ENCODE results near the gene SLC5A1.

SLC5A1 gene

DNA sequence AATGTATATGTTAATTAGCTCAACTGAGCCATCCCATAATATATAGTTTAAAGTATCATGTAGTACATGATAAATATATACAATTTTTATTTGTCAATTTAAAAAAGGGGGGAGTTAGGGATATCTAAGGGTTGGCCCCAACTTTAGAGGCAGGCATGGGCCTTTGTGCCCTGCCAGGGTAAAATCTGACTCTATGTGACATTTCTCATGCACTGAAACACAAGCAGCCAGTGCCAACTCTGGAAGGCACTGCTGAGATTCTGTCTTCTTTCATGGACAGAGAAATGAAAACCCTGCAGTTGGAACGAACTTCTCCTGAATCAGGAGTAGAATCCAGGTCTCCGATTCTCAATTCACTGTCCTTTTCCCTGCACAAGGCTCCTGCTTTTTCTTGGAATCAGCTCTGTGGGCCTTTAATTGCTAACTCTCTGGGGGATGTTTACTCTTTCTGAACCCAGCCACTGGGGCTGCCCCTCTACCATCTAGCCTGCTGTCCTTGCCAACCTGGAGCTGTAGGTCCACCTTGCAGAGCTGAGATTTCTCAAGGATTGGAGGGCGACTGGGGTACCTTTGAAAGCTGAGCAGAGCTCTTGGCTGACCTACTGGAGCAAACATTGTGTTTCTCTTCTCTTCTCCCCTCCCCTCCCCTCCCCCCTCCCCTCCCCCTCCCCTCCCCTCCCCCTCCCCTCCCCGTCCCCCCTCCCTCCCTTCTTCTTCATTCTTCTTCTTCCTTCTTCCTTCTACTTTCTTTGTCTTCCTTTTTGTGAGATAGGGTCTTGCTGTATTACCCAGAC lies 26.7 kb downstream of the SLC5A1 start:
- TF ChIP-seq ARNTL (CRISPR knock-in tag; IDR thresholded peaks at IDR 0.05; ENCODE audit: borderline replicate concordance, low read depth): no peak
- no peak for TF ChIP-seq CSDC2 (CRISPR knock-in tag; IDR thresholded peaks at IDR 0.05)
- TF ChIP-seq, protein P1, sequence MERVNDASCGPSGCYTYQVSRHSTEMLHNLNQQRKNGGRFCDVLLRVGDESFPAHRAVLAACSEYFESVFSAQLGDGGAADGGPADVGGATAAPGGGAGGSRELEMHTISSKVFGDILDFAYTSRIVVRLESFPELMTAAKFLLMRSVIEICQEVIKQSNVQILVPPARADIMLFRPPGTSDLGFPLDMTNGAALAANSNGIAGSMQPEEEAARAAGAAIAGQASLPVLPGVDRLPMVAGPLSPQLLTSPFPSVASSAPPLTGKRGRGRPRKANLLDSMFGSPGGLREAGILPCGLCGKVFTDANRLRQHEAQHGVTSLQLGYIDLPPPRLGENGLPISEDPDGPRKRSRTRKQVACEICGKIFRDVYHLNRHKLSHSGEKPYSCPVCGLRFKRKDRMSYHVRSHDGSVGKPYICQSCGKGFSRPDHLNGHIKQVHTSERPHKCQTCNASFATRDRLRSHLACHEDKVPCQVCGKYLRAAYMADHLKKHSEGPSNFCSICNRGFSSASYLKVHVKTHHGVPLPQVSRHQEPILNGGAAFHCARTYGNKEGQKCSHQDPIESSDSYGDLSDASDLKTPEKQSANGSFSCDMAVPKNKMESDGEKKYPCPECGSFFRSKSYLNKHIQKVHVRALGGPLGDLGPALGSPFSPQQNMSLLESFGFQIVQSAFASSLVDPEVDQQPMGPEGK (CRISPR knock-in tag; IDR thresholded peaks at IDR 0.05; ENCODE audit: borderline replicate concordance): no peak
- no peak for TF ChIP-seq BACH2 (CRISPR knock-in tag; IDR thresholded peaks at IDR 0.05; ENCODE audit: borderline replicate concordance)
- no peak for TF ChIP-seq ZNF8 (CRISPR knock-in tag; IDR thresholded peaks at IDR 0.05)
- no peak for TF ChIP-seq ISL1 (CRISPR knock-in tag; IDR thresholded peaks at IDR 0.05)
- TF ChIP-seq, protein P2, sequence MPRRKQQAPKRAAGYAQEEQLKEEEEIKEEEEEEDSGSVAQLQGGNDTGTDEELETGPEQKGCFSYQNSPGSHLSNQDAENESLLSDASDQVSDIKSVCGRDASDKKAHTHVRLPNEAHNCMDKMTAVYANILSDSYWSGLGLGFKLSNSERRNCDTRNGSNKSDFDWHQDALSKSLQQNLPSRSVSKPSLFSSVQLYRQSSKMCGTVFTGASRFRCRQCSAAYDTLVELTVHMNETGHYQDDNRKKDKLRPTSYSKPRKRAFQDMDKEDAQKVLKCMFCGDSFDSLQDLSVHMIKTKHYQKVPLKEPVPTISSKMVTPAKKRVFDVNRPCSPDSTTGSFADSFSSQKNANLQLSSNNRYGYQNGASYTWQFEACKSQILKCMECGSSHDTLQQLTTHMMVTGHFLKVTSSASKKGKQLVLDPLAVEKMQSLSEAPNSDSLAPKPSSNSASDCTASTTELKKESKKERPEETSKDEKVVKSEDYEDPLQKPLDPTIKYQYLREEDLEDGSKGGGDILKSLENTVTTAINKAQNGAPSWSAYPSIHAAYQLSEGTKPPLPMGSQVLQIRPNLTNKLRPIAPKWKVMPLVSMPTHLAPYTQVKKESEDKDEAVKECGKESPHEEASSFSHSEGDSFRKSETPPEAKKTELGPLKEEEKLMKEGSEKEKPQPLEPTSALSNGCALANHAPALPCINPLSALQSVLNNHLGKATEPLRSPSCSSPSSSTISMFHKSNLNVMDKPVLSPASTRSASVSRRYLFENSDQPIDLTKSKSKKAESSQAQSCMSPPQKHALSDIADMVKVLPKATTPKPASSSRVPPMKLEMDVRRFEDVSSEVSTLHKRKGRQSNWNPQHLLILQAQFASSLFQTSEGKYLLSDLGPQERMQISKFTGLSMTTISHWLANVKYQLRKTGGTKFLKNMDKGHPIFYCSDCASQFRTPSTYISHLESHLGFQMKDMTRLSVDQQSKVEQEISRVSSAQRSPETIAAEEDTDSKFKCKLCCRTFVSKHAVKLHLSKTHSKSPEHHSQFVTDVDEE (CRISPR knock-in tag; IDR thresholded peaks at IDR 0.05): no peak
- TF ChIP-seq ZNF70 (CRISPR knock-in tag; IDR thresholded peaks at IDR 0.05): no peak
- TF ChIP-seq ZC3H10 (CRISPR knock-in tag; IDR thresholded peaks at IDR 0.05): no peak
- TF ChIP-seq, protein P3, sequence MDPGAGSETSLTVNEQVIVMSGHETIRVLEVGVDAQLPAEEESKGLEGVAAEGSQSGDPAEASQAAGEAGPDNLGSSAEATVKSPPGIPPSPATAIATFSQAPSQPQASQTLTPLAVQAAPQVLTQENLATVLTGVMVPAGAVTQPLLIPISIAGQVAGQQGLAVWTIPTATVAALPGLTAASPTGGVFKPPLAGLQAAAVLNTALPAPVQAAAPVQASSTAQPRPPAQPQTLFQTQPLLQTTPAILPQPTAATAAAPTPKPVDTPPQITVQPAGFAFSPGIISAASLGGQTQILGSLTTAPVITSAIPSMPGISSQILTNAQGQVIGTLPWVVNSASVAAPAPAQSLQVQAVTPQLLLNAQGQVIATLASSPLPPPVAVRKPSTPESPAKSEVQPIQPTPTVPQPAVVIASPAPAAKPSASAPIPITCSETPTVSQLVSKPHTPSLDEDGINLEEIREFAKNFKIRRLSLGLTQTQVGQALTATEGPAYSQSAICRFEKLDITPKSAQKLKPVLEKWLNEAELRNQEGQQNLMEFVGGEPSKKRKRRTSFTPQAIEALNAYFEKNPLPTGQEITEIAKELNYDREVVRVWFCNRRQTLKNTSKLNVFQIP (CRISPR knock-in tag; IDR thresholded peaks at IDR 0.05; ENCODE audit: borderline replicate concordance, low read depth): no peak
- no peak for TF ChIP-seq PPARA (CRISPR knock-in tag; IDR thresholded peaks at IDR 0.05; ENCODE audit: borderline replicate concordance)
- TF ChIP-seq RARB (CRISPR knock-in tag; IDR thresholded peaks at IDR 0.05): no peak
- no peak for TF ChIP-seq ZNF565 (CRISPR knock-in tag; conservative IDR thresholded peaks at IDR 0.05; ENCODE audit: low read depth)

DNA sequence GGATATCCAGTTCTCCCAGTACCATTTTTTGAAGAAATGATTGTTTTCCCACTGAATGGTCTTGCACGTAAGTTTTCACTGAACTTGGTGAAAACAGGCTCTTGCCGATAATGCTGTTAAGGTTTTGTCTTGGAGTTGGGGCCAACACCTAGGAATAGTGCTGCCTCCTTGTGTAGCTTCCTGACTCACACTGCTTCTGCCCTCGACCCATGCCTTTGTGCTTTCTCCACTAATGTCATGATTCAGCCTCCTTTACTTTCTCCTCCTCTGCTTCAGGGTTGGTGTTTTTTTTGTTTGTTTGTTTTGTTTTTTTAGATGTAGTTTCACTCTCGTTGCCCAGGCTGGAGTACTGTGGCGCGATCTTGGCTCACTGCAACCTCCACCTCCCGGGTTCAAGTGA lies 30.2 kb downstream of the SLC5A1 start:
- TF ChIP-seq ZFP30 (CRISPR knock-in tag; IDR thresholded peaks at IDR 0.05): no peak
- TF ChIP-seq ZFP3 (CRISPR knock-in tag; IDR thresholded peaks at IDR 0.05): no peak
- no peak for TF ChIP-seq ESRRG (CRISPR knock-in tag; IDR thresholded peaks at IDR 0.05)
- TF ChIP-seq, protein P3 (CRISPR knock-in tag; IDR thresholded peaks at IDR 0.05; ENCODE audit: borderline replicate concordance, low read depth): no peak
- no peak for TF ChIP-seq ZNF565 (CRISPR knock-in tag; conservative IDR thresholded peaks at IDR 0.05; ENCODE audit: low read depth)
- TF ChIP-seq PPARA (CRISPR knock-in tag; IDR thresholded peaks at IDR 0.05; ENCODE audit: borderline replicate concordance): no peak
- TF ChIP-seq CSDC2 (CRISPR knock-in tag; IDR thresholded peaks at IDR 0.05): no peak
- TF ChIP-seq ISL1 (CRISPR knock-in tag; IDR thresholded peaks at IDR 0.05): no peak
- no peak for TF ChIP-seq ZNF70 (CRISPR knock-in tag; IDR thresholded peaks at IDR 0.05)
- TF ChIP-seq OSR1 (CRISPR knock-in tag; IDR thresholded peaks at IDR 0.05): no peak
- no peak for TF ChIP-seq SNAI2 (CRISPR knock-in tag; IDR thresholded peaks at IDR 0.05)
- TF ChIP-seq BACH2 (CRISPR knock-in tag; IDR thresholded peaks at IDR 0.05; ENCODE audit: borderline replicate concordance): no peak
- TF ChIP-seq, protein P4, sequence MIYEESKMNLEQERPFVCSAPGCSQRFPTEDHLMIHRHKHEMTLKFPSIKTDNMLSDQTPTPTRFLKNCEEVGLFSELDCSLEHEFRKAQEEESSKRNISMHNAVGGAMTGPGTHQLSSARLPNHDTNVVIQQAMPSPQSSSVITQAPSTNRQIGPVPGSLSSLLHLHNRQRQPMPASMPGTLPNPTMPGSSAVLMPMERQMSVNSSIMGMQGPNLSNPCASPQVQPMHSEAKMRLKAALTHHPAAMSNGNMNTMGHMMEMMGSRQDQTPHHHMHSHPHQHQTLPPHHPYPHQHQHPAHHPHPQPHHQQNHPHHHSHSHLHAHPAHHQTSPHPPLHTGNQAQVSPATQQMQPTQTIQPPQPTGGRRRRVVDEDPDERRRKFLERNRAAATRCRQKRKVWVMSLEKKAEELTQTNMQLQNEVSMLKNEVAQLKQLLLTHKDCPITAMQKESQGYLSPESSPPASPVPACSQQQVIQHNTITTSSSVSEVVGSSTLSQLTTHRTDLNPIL (CRISPR knock-in tag; IDR thresholded peaks at IDR 0.05; ENCODE audit: low read depth): no peak
- no peak for TF ChIP-seq ARNTL (CRISPR knock-in tag; IDR thresholded peaks at IDR 0.05; ENCODE audit: borderline replicate concordance, low read depth)
- no peak for TF ChIP-seq TOX (CRISPR knock-in tag; IDR thresholded peaks at IDR 0.05; ENCODE audit: borderline replicate concordance)
- TF ChIP-seq, protein P5, sequence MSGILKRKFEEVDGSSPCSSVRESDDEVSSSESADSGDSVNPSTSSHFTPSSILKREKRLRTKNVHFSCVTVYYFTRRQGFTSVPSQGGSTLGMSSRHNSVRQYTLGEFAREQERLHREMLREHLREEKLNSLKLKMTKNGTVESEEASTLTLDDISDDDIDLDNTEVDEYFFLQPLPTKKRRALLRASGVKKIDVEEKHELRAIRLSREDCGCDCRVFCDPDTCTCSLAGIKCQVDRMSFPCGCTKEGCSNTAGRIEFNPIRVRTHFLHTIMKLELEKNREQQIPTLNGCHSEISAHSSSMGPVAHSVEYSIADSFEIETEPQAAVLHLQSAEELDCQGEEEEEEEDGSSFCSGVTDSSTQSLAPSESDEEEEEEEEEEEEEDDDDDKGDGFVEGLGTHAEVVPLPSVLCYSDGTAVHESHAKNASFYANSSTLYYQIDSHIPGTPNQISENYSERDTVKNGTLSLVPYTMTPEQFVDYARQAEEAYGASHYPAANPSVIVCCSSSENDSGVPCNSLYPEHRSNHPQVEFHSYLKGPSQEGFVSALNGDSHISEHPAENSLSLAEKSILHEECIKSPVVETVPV (CRISPR knock-in tag; IDR thresholded peaks at IDR 0.05): no peak
- ATAC-seq: no peak

More for the DNA sequence above, 26.7 kb downstream of the SLC5A1 start:
- ATAC-seq: no peak
